Mucosa of descending colon (tissue), 3 donors: ENCODE results near the gene C1QL4. TPM values are rescaled to one million over a fixed set of nuclear protein-coding genes. Genes with fewer than 3 reads are reported as not detected.
"Not testable (repeated sequence)": the region's sequence is repeated elsewhere in the genome, so short reads cannot be mapped to it uniquely, and the experiment has no call there.

Source experiments
- ATAC-seq: fragments of 200-7000 bp; cut with Tn5 transposase; one replicate; pipeline ENCODE4 v1.9.1; 2020; ENCODE audit warnings: mild to moderate bottlenecking, moderate library complexity
- DNase-seq, 3 donors: peaks; one replicate each; pipeline ENCODE4 v3.0.0-alpha.2; 2020
- H3K36me3 ChIP-seq: fragments of 200-600 bp; one replicate; pipeline ENCODE4 v1.8.0; 2021; ENCODE audit warnings: low read depth, mild to moderate bottlenecking
- H3K4me1 ChIP-seq: fragments of 200-600 bp; one replicate; pipeline ENCODE4 v1.8.0; 2021; ENCODE audit warnings: low read depth, mild to moderate bottlenecking
- H3K4me3 ChIP-seq: fragments of 200-600 bp; one replicate; pipeline ENCODE4 v1.8.0; 2021; ENCODE audit warnings: mild to moderate bottlenecking
- H3K9me3 ChIP-seq: fragments of 200-600 bp; one replicate; pipeline ENCODE4 v1.8.0; 2021; ENCODE audit warnings: mild to moderate bottlenecking
- intact Hi-C, 2 donors: fragments of 100-400 bp; cut with DNase I in 1 of 2; cut with micrococcal nuclease in 1 of 2; formaldehyde crosslinking; loops; one replicate each; pipeline versions ENCODE4 v1.11.0 to v1.11.1; 2022; cut with DNase I, micrococcal nuclease
- total RNA-seq, 3 donors: library from RNA; stranded (reverse); fragmentation: NEBNext Ultra II Directional in 2 of 3; extraction: Animal tissue kit (Norgen Biotek cat#: 25700) in 2 of 3; gene quantifications; one replicate each; pipeline versions ENCODE4 v1.2.1 to v1.2.4, GENCODE V29; 2021 to 2023
- TF ChIP-seq, protein P1 (sequence below): fragments of 200-600 bp; IDR thresholded peaks from one replicate; pipeline ENCODE4 v1.8.0; 2022; ENCODE audit warnings: antibody characterized with exemption, mild to moderate bottlenecking
- donor health status: DM: no; HTN: no; CAD: no; lungs with moderate emphysema.
- donor health status: DM: no; HTN: no; CAD: no.
- donor health status: DM: no; HTN: yes; CAD: no.

The C1QL4 gene
- total RNA-seq, 3 donors from 2014 or later: not detected

DNA sequence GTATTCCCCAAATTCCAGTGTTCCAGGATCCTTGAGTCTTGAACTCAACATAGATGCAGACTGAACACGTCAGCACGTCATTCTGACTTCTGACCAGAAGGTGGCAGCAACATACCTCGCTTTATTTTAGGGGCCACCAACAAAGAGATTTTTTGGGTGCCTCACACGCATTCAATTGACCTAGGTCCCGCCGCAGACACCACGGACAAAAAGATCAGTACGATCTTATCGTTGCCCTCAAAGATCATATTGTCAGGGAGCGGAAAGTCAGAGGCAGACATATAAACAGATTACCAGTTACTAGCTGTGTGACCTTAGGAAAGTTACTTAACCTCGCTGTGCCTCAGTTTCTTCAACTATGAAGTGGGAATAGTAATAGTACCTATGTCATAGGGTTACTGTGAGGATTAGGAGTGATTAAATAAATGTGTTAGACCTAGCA, 48.6 kb downstream of the C1QL4 start:
- Histone ChIP-seq H3K4me3 (no peak overlapping the region), H3K4me1 (no peaks in the 10 kb centered on the region), H3K9me3 (no peaks in the 10 kb centered on the region), H3K36me3 (no peaks in the 10 kb centered on the region)
- DNase-seq: peak in 1 of 3 donors; percentile 78
- intact Hi-C loops: loop anchor here (10.0 kb wide), 2 partner anchors 46 to 56 kb away; partner anchors contain the start of genes C1QL4 (in 1 of the 2) and DNAJC22 (in 1 of the 2)
- TF ChIP-seq, protein P1, sequence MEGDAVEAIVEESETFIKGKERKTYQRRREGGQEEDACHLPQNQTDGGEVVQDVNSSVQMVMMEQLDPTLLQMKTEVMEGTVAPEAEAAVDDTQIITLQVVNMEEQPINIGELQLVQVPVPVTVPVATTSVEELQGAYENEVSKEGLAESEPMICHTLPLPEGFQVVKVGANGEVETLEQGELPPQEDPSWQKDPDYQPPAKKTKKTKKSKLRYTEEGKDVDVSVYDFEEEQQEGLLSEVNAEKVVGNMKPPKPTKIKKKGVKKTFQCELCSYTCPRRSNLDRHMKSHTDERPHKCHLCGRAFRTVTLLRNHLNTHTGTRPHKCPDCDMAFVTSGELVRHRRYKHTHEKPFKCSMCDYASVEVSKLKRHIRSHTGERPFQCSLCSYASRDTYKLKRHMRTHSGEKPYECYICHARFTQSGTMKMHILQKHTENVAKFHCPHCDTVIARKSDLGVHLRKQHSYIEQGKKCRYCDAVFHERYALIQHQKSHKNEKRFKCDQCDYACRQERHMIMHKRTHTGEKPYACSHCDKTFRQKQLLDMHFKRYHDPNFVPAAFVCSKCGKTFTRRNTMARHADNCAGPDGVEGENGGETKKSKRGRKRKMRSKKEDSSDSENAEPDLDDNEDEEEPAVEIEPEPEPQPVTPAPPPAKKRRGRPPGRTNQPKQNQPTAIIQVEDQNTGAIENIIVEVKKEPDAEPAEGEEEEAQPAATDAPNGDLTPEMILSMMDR: peak; percentile 69
- peak; percentile 71 for ATAC-seq

DNA sequence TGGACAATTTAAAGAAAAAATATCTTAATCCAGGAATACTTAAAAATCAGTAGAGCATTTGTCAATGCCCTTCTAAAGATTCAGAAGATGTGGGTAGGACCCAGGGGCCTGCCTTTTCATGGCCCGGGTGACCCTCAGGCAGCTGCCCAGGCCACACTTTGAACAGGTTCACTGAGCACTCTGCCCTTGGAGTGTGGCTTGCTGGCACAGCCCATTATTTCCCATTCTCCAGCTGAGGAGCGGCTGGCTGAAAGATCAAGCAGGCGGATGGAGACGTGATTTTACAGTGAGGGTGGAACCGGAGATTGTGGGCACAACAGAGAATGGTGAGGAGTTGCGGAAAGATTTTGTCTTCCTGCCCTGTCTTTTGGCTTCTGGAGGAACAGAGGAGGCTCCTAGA, 49.1 kb downstream of the C1QL4 start:
- DNase-seq (no peak), ATAC-seq (no peak)
- H3K36me3 ChIP-seq: no peaks in the 10 kb centered on the region
- H3K9me3 ChIP-seq: no peaks in the 10 kb centered on the region
- TF ChIP-seq, protein P1: no peak
- no peaks in the 10 kb centered on the region for H3K4me1 ChIP-seq
- no peak overlapping the region for H3K4me3 ChIP-seq
- intact Hi-C loops: loop anchor here (10.0 kb wide), 2 partner anchors 47 to 57 kb away; partner anchors contain the start of genes C1QL4 (in 1 of the 2) and DNAJC22 (in 1 of the 2)

DNA sequence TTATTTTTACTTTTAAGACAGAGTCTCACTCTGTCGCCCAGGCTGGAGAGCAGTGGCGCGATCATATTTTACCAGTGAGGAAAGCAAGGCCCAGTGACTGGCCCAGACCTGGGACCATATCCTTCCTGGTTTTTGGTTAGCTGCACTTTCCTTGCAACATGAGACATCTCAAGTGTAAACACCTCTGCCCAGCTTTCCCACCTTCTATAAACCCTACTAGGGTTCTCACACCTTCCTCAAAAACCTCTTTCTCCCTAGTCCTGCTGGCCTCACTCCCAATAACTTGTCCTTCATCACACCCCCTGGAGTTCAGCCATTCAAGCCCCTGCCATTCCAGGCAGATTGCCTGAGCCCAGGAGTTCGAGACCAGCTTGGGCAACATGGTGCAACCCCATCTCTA, 52.3 kb downstream of the C1QL4 start:
- ATAC-seq (no peak), DNase-seq (no peak)
- no peak overlapping the region for H3K4me3 ChIP-seq
- no peaks in the 10 kb centered on the region for H3K36me3 ChIP-seq
- no peaks in the 10 kb centered on the region for H3K4me1 ChIP-seq
- TF ChIP-seq, protein P1: no peak
- no peaks in the 10 kb centered on the region for H3K9me3 ChIP-seq
- intact Hi-C loops: loop anchor here (10.0 kb wide), 2 partner anchors 50 to 60 kb away; partner anchors contain the start of genes C1QL4 (in 1 of the 2) and DNAJC22 (in 1 of the 2)

DNA sequence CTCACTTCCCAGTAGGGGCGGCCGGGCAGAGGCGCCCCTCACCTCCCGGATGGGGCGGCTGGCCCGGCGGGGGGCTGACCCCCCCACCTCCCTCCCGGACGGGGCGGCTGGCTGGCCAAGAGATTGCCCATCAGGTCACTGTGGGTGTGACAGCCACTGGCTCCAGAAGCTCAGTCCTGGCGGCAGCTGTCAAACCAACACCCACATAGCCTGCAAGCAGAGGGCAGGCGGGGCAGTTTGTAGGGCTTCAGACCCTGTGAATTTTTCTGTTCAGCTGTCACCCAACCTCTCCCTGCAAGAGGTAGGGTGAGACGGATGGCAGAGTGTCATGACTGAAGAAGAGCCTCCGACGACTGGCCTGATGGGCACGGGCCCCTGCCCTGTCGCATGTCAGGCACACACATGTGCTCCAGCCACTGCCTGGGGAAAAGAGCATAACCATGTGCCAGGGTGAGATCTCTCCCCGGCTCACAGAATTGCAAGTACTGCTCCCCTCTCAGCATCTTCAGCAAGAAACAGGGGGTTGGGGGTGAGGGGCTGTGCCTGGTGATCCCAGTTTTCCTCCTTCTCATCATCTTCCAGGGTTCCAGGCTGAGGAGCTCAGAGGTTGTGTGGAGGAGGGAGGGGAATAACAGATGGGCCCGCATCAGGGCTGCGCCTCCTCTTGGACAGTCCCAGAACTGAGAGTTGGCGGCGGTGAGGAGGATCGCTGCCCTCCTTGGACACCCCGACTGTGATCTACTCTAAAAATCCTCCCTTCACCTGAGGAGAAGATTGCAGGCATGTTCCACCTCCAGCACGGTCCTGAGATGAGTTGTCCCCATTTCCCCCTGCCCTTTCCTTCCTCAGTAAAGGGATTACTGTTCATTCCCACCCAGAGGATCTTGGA, 53.2 kb downstream of the C1QL4 start:
- DNase-seq: no peak
- no peak overlapping the region for H3K4me3 ChIP-seq
- intact Hi-C loops: loop anchor here (10.0 kb wide), 2 partner anchors 51 to 61 kb away; partner anchors contain the start of genes C1QL4 (in 1 of the 2) and DNAJC22 (in 1 of the 2)

DNA sequence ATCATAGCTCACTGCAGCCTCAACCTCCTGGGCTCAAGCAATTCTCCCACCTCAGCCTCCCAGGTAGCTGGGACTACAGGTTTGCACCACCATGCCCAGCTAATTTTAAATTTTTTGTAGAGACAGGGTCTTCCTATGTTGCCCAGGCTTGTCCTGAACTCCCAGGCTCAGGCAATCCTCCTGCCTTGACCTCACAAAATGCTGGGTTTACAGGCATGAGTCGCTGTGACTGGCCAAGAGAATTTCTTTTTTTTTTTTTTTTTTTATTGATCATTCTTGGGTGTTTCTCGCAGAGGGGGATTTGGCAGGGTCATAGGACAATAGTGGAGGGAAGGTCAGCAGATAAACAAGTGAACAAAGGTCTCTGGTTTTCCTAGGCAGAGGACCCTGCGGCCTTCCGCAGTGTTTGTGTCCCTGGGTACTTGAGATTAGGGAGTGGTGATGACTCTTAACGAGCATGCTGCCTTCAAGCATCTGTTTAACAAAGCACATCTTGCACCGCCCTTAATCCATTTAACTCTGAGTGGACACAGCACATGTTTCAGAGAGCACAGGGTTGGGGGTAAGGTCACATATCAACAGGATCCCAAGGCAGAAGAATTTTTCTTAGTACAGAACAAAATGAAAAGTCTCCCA, 54.1 kb downstream of the C1QL4 start:
- not testable (repeated sequence) for H3K9me3 ChIP-seq

More for the DNA sequence above, 53.2 kb downstream of the C1QL4 start:
- Histone ChIP-seq H3K4me1 (no peaks in the 10 kb centered on the region), H3K36me3 (no peaks in the 10 kb centered on the region), H3K9me3 (no peaks in the 10 kb centered on the region)
- TF ChIP-seq, protein P1: no peak
- no peak for ATAC-seq

More for the DNA sequence above, 54.1 kb downstream of the C1QL4 start:
- intact Hi-C loops: loop anchor here (10.0 kb wide), 2 partner anchors 52 to 62 kb away; partner anchors contain the start of genes C1QL4 (in 1 of the 2) and DNAJC22 (in 1 of the 2)
- H3K4me1 ChIP-seq, ATAC-seq, H3K4me3 ChIP-seq, H3K36me3 ChIP-seq, DNase-seq: not testable (repeated sequence)

Other genes starting within 250 kb of the C1QL4 start
- under 1 TPM; 0.26 to 0.54 (median 0.46) TPM for gene DHH, start 242.4 kb downstream of the C1QL4 start, total RNA-seq
- 10 to 100 TPM; 46.1 to 77.4 (median 68.1) TPM for gene LMBR1L, start 226.3 kb downstream of the C1QL4 start, total RNA-seq
- 100 to 1,000 TPM; 391 to 679 (median 491) TPM for gene TUBA1B, start 205.8 kb downstream of the C1QL4 start, total RNA-seq
- gene TUBA1A, start 148.1 kb downstream of the C1QL4 start, total RNA-seq: 100 to 1,000 TPM in 1 of 3 donors, 10 to 100 TPM in 2; 20.5 to 295 (median 64.4) TPM
- gene TUBA1C, start 72.1 kb downstream of the C1QL4 start, total RNA-seq: 100 to 1,000 TPM; 128 to 260 (median 236) TPM
- 10 to 100 TPM in 1 of 3 donors, 1 to 10 TPM in 2; 5.1 to 69.5 (median 8.6) TPM for gene PRPH, start 42.0 kb downstream of the C1QL4 start, total RNA-seq
- 10 to 100 TPM in 1 of 3 donors, 1 to 10 TPM in 2; 4.4 to 18.8 (median 5.8) TPM for gene TROAP, start 13.9 kb downstream of the C1QL4 start, total RNA-seq
- 10 to 100 TPM in 2 of 3 donors, 1 to 10 TPM in 1; 6.7 to 45.7 (median 37.0) TPM for gene DNAJC22, start 9.7 kb upstream of the C1QL4 start, total RNA-seq
- gene SPATS2, start 30.3 kb upstream of the C1QL4 start, total RNA-seq: 10 to 100 TPM; 15.0 to 19.8 (median 18.3) TPM
- gene KCNH3, start 201.8 kb upstream of the C1QL4 start, total RNA-seq: under 1 TPM in 2 of 3 donors, not detected in 1; 0.13 to 0.19 TPM
- gene MCRS1, start 231.0 kb upstream of the C1QL4 start, total RNA-seq: 10 to 100 TPM; 51.6 to 66.7 (median 55.9) TPM